ENCODE data around the gene OCIAD2.
A peak's percentile ranks its signal among the peaks of the same experiment; 100 is the strongest.
"Not testable (repeated sequence)": the region's sequence is repeated elsewhere in the genome, so short reads cannot be mapped to it uniquely, and the experiment has no call there.

Gene OCIAD2

GRCh38 chr4:48905363-48906015 is 1.1 kb downstream of the OCIAD2 start:
- DNase-seq, result no peak

GRCh38 chr4:48904541-48905142 is 1.9 kb downstream of the OCIAD2 start:
- DNase-seq, result no peak

- DNase-seq, result peak; percentile 19
Observed at GRCh38 chr4:48904101-48904500, 2.5 kb downstream of the OCIAD2 start.

GRCh38 chr4:48902266-48902665 is 4.3 kb downstream of the OCIAD2 start:
- DNase-seq, result peak; percentile 1

GRCh38 chr4:48901196-48901595 is 5.4 kb downstream of the OCIAD2 start:
- no peak for DNase-seq

GRCh38 chr4:48899950-48900349 is 6.6 kb downstream of the OCIAD2 start:
- DNase-seq, result no peak

- DNase-seq, result no peak
Observed at GRCh38 chr4:48899432-48899749, 7.2 kb downstream of the OCIAD2 start.

GRCh38 chr4:48898733-48899431 is 7.7 kb downstream of the OCIAD2 start:
- no peak for DNase-seq

- DNase-seq, result no peak
Observed at GRCh38 chr4:48896845-48897244, 9.7 kb downstream of the OCIAD2 start.

- no peak for DNase-seq
Observed at GRCh38 chr4:48891028-48891619, 15.4 kb downstream of the OCIAD2 start.

- not testable (repeated sequence) for DNase-seq
Observed at GRCh38 chr4:48889750-48890149, 16.8 kb downstream of the OCIAD2 start.

- not testable (repeated sequence) for DNase-seq
Observed at GRCh38 chr4:48881646-48882045, 24.9 kb downstream of the OCIAD2 start.

- no peak for DNase-seq
Observed at GRCh38 chr4:48879561-48880442, 26.8 kb downstream of the OCIAD2 start.

GRCh38 chr4:48877827-48878535 is 28.6 kb downstream of the OCIAD2 start:
- DNase-seq, result no peak

GRCh38 chr4:48864696-48865095 is 41.9 kb downstream of the OCIAD2 start:
- DNase-seq, result not testable (repeated sequence)

- no peak for DNase-seq
Observed at GRCh38 chr4:48863728-48864127, 42.8 kb downstream of the OCIAD2 start.

- no peak for DNase-seq
Observed at GRCh38 chr4:48862661-48863060, 43.9 kb downstream of the OCIAD2 start.

- no peak for DNase-seq
Observed at GRCh38 chr4:48862038-48862437, 44.5 kb downstream of the OCIAD2 start.

GRCh38 chr4:48858130-48858529 is 48.4 kb downstream of the OCIAD2 start:
- no peak for DNase-seq

GRCh38 chr4:48854982-48855381 is 51.6 kb downstream of the OCIAD2 start:
- no peak for DNase-seq

GRCh38 chr4:48854395-48854683 is 52.2 kb downstream of the OCIAD2 start:
- DNase-seq, result no peak

GRCh38 chr4:48853604-48854394 is 52.8 kb downstream of the OCIAD2 start:
- DNase-seq, result no peak

Measured in NCI-H2171 (cell line).